GDM1 (cell line): Measurements from ENCODE around the gene AFAP1L2.

Source experiments
- DNase-seq: peaks from one replicate; lab custom pipeline; 2025; lab: John Stamatoyannopoulos, UW

Gene AFAP1L2

DNA sequence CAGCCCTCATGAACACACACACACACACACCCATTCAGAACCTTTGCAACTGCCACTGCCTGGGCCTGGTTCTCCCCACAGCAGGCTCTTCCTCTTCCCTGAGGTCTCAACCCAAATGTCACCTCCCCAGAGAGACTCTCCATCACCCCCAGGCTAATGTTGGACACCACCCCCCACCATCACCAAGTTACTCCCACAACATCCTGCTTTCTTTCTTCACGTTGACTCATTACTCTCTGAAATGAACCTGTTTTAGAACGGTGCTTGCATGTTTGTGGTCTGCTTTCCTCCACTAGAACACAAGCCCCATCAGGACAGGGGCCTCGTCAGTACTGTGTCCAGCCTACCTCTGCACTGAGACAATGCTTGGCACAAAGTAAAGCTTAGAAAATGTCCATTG, 16.0 kb downstream of the AFAP1L2 start:
- DNase-seq: no peak

DNA sequence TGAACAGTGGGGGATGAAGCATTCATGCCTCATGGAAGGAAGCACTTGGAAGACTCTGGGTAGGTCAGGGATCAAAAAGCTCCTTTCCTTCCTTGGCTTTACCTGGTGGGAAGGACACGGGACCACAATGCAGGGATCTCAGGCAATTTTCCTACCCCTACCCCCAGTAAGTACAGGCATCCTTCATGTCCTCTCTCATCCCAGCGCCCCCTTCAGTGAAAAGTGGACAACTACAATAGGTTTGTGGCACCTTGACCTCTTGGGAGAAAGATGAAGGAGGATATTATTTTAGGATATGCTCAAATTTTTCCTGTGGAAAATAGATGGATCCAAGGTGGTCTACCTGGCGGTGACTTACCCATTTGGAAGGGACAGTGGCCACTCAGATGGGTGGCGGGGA, 16.5 kb downstream of the AFAP1L2 start:
- DNase-seq: no peak

DNA sequence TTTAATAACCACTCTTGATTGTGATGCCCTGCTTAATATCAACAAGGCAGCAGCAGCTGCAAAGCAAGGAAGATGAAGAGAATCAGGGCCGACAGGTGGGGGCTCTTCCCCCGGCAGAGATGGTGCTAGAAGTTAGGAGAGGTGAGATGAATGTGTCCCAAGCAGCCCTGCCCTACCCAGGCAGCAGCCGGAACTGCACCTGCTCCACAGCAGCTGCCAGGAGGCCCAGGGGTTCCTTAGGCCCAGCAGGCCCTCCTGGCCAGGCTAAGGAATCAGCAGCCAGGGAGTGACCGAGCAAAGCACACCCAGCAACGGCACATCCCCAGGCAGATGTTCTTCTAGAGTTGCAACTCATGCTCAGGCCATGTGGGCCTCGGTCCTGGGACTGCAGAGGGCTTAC, 17.9 kb downstream of the AFAP1L2 start:
- no peak for DNase-seq

DNA sequence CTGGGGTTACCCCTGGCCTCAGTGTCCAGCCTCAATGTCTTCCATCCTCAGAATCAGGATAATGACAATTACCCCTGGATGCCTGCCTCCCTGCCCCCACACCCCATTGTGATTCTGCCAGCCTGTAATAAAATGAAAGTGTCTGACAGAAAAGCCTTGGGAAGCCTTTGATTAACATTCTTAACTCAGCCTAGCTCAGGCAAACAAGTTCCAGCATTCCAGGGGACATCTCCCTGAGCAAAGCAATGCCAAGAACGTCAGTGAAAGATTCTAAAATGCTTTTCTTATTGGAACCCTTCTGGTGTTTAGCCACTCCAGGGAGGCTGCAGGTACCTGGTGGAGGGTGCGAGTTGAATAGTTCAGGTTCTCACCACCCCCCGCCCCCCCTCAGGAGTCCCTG, 18.7 kb downstream of the AFAP1L2 start:
- no peak for DNase-seq

DNA sequence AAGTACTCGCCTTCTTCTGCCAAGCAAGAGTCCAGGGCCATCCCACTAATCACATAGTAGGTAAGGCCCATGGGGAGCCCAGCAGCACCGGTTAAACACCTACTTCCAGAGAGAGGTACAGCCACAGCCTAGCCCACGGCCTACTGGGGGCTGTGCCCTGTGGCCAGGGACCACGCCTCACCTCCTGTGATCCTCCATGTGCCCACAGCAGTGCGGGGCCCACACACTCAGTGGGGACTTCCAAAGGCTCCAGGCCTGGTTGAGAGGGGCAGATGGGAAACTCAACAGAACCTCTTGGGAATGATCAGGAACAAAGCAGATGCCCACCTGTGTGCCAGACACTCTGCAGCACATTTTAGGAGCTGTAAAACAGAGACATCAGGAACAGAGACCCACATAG, 19.7 kb downstream of the AFAP1L2 start:
- no peak for DNase-seq

DNA sequence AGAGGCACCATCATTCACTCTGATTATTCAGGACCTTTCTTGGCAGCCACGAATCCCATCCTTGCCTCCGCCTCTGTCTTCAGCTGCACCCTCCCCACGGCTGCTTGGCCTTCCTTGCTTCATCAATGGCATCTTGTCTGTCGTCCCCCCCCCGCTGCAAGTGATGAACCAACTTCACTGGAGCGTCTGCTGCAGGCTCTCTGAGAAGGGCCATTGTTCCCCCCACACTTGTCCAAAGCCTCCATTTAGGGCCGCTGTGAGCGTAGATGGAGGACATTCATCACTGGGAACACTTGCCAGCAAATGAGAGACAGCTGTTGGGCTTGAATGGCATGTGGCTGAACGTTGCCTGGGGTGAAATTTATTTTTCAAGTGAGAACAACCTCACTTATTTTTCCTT, 20.1 kb downstream of the AFAP1L2 start:
- no peak for DNase-seq

DNA sequence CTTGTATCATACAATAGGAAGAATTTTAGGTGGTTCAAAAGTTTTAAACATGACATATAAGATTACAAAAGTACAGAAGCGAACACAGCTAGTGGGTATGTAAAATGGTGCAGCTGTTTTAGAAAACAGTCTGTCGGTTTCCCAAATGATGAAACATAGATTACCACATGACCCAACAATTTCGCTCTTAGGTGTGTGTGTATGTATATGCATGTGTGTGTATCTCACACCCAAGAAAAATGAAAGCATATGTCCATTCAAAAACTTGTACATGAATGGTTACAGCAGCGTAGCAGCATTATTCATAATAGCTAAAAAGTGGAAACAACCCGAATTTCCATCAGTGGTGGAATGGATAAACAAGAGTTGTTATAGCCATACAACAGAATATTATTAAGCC, 23.5 kb downstream of the AFAP1L2 start:
- DNase-seq: no peak

DNA sequence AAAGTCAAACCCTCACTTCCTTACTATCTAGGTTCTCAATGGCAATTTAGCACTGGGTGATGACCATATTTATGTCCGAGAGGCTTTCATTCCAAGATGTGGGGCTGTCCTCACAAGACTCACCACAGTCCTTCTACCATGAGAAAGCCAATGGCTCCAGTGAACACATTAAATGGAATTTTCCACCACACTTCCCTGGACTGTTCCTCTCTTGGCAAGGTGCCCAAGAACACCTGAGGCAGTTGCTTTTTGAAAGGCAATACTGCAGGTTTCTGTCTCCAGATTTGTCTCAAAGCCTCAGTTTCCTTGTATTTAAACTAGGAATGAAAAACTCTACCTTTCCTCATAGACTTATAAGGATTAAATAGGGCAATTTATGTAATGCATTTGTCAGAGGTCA, 24.2 kb downstream of the AFAP1L2 start:
- no peak for DNase-seq

DNA sequence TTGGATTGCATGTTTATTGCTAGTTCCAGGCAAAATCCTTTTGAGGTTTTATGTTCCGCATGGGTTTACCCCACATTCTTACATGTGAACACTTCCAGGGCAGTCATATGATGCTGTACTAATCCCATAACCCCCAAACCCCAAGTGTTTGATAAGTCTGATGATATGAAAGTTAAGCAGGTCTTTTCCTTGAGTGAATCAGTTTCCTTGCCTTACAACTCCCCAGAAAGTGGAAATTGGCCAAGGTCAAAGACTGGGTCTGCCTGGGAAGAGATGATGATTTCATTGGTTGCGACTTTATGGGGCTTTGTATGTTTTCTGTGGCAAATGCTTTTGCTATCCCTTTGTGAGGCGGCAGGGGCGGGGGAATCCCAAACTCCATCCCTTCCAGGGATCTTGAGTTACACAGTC, 24.7 kb downstream of the AFAP1L2 start:
- DNase-seq: no peak

DNA sequence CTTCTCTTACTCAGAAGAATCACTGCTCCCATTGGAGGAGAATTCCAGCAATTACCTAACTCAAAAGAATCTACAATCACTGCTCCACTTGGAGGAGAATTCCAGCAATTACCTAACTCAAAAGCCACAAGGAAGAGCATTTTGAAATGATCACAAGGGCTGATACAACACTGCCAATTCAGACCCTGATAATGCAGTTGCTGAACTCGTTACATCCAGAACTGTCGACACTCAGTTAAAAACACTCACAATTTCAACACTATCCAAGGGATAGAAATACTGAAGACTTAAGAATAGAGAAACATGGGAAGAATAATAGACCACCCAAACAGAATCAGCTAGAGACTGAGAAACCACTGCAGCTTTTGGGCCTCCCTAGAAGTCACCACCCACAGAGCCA, 27.8 kb downstream of the AFAP1L2 start:
- DNase-seq: no peak

DNA sequence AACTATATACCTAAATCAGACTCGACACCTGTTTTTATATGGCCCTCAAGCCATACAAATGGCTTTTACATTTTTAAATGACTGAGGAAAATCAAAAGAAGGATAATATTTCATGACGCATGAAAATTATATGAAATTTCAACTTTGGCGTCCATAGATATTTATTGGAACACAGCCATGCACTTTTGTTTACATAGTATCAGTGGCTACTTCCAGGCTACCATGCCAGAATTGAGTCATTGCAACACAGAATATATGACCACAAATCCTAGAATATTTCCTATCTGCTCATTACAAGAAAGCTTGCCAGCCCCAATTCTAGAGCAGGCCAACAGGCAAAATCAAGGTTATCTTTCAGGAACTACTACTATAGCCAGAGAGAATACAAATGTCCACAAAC, 29.3 kb downstream of the AFAP1L2 start:
- no peak for DNase-seq

DNA sequence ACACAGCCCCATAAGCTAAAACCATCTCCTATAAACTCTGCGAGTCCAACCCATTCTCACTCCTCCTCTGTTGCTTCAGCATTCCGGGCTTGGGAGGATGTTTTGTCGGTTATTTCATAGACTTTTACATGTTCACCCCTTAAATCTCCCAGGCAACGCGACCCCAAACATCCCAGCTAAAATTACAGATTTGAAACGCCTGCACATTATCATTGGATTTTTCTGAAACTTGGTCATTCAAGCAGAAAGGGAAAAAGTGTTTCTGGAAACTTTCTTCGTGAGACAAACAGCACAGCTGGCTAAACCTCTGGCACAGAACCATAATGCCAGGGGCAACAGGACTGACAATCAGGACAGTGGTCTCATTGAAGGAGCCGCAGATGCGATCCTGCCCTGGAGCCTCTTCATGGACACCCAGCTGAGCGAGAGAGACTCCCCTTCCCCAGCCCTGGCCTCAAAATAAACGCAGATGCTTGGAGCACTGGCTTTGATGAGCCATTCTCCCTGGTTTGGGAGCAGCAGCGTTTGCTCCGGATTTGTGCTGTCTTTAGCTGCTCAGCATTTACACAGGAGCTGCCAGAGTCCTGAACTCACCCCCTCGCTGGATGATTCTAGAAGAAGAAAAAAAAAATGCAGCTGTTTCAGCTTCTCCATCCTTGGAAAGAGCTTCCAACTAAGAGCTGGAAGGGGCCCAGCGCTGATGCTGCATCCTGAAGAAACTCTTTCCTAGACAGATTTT, 30.1 kb downstream of the AFAP1L2 start:
- DNase-seq: no peak

DNA sequence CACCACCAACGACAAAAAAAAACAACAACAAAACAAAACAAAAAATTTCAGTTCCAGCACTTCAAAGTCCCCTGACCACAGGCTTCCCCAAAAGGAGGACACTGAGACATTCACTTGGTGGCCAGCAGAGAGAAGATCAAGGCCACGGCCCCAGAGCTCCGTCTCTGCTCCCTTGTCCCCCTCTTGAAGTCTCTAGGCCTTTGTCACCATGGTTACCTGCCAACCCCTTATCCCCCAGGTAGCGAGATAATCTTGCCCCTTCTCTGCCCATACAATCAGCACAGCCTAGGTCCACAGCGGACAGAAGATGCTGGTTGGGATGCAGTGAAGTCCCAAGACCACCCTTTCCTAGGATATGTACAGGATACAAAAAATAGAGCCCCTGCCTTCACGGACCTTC, 30.7 kb downstream of the AFAP1L2 start:
- DNase-seq: no peak

DNA sequence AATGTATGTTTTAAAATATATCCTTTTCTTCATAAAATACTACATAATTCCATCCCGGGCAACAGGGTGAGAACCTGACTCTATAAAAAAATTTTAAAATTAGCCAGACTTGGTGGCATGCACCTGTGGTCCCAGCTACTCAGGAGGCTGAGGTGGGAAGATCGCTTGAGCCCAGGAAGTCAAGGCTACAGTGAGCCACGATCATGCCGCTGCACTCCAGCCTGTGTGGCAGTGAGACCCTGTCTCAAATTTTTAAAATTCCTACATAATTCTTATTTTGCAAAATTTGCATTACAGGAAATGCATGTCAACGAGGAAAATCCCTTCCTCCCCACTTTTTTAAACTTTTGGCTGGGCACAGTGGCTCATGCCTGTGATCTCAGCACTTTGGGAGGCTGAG, 31.3 kb downstream of the AFAP1L2 start:
- DNase-seq: no peak

DNA sequence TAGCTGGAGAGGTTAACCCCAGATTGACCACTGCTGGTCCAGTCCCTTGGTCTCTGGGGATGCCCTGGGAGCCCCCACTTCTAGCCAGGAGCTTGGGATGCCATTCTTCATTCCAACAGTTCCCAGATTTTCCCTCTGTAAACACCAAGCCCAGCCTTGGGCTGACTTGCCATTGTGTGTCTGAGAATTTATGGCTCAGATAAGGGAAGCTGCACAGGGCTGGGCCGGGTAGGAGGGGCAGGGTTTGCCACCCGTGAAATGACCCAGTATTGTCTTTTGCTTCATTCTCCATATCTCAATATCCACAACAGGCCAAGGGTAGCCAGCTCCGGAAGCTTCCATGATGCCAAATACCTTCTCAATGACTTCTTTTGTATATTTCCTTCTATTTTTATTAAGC, 32.1 kb downstream of the AFAP1L2 start:
- DNase-seq: no peak

DNA sequence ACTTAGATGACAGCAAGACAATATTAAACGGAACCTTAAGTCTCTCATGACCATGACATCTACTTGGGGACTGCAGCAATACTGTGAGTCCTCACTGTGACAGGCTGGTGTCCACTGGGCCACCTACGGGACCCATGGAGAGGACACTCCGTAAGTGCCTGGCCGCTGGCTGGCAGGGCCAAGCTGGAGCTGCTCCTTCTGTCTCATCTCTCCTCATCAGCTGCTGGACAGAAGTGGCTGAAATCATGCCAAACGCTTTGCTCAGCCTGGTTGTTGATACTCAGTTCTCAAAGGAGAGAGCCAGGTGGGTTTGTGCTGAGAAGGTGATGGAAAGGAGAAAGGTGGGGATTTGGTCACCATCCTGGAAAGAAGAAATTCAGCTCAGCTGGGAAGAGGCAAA, 33.3 kb downstream of the AFAP1L2 start:
- no peak for DNase-seq

DNA sequence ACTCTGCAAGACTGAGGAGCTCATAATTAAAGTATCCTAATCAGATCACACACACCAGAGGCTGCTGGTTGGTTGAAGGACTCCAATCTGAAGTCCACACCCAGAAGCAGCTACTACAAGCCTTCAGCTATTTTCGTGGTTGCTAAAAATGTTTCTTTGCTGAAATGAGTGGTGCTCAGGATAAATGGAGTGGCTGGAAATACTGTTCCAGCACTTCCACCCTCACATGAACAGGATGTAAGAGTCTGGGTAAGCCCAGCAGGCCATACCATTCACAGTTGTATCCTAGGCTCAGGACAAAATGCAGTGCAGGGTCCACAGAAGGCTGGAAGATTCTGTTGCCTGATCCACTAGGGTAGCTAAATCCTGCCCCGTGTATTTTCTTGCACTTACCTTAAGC, 34.1 kb downstream of the AFAP1L2 start:
- DNase-seq: no peak

DNA sequence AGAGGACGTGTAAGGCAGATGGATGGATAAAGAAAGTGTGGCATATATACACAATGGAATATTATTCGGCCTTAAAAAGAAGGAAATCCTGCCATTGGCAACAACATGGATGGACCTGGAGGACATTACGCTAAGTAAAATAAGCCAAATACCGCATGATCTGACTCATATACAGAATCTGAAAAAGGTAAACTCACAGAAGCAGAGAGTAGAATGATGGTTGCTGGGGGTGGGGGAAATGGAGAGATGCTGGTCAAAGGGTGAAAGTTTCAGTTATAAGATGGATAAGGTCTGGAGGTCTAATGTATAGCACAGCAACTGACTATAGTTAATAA, 36.3 kb downstream of the AFAP1L2 start:
- DNase-seq: no peak

DNA sequence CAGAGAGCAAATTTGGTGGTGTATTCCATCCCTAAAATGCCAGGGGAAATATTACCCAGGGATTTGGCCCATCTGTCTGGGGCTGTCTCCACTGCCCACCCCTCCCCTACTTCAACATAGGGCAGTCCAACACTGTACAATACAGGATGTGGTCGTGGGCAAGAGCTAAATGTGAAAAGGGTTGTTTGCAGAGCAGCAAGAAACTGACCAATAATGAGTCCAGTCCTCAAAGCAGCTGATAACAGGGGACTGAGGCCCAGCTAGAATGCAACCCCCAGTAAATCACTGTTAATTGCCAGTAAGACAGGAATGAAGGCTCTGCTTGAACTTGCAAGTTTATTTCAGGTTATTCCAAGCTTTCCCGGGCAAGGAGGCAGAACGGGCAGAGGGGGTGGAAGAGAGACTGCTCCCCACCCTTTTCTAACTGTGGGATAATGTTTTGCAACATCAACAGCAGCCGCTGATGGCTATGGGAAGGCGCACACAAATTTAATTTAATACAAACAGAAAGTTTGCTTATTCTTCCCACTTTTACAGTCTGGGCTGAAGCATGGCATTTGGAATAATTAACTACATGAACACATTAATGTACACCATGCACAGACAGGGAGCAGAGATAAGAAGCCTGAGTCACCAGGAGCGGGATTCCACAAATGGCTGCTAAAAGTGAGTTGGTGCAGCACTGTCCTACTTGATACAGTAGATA, 36.8 kb downstream of the AFAP1L2 start:
- no peak for DNase-seq

DNA sequence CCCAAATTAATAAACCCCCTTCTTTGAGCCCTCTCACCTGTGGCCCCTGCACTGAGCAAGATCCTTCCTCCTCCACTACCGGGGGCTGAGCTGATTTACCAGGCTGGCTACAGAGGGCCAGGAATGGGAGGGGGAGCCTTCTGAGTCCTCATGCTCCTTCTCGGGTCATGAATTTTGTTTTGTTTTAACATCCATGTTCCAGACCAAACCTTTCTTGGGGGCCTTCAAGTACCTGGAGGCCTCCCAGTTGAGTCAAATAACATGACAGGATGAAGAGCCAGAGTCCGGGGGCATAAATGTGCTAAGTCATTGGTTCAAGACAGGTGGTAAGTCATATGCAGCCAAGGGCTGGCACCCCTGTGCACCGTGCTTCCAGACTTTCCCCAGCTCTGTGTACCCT, 39.6 kb downstream of the AFAP1L2 start:
- no peak for DNase-seq

DNA sequence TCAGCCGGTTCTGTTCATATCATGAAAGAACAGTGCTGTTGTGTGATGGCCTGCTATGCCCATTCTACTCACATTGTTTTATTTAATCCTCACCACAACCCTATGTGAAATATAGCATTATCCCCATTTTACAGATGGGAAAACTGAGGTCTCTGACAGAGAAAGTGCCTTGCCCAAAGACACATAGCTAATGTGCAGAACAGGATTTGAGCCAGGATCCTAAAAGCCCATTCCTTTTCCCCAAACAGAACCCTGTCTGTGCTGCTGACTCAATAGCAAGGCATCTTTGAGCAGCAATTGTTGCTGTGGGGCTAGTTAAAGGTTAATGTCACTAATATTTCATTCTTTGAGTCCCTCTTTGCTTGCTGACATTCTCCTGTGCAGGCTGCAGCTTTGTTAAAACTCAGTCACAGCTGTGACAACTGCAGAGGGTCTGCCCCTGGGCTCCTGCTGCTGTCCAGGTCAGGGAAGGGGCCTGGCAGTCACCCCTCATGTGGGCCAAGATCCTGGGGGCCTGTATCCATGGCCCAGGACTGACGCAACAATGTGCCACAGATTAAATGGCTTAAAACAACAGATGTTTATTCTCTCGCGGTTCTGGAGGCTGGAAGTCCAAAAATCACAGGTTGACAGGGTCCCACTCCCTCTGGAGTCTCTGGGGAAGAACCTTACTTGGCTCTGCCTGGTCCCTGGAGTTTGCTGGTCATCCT, 40.4 kb downstream of the AFAP1L2 start:
- no peak for DNase-seq

DNA sequence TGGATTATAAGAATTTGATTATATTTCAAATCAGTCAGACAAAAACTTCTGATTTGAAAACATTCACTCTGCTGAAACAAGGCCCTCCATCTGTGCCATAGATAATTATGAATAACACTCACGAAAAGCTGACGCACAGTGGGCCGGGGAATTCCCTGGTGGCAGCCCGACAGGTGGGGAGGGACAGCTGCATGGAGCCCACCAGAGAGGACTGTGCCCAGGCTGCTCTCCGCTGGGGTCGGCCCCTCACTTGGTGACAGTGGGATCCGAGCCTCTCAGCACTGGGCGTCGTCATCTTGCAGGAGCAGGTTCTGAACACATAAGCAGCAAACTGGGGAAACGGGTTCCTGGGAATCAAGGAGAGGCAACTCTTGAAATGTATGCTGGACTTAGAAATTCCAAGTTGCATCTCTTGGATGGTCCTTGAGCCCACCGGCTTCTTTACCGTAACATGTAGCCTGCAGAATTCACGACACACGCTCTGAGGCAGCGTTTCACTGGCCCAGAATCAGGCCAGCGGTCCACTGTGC, 41.4 kb downstream of the AFAP1L2 start:
- no peak for DNase-seq

DNA sequence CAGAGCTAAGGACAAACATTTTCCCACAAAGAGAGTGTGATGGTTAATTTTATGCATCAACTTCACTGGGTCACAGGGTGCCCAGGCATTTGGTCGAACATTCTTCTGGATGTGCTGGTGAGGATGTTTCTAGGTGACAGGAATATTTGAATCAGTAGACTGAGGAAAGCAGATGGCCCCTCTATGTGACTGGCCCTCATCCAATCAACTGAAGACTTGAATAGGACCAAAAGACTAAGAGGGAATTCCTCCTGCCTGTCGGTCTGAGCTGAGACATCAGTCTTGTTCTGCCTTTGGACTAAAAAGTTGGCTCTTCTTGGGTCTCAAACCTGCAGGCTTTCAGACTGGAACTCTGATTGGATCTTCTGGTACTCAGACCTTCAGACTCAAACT, 44.4 kb downstream of the AFAP1L2 start:
- DNase-seq: no peak
